HFF-Myc (cell line): Measurements from ENCODE around the gene HMCES.

Experiments used
- DNase-seq: peaks from one replicate; pipeline ENCODE4 v3.0.0-alpha.2; 2011; ENCODE audit warnings: low read depth; ENCODE audit errors: extremely low read depth
- H3K4me3 ChIP-seq: replicated peaks from 2 replicates; pipeline ENCODE4 v1.5.1; 2011; ENCODE audit warnings: low read depth, mild to moderate bottlenecking, control low read depth, low read length
- TF ChIP-seq, protein P1 (sequence below): IDR thresholded peaks from 2 replicates; pipeline ENCODE4 v1.5.1; 2012; ENCODE audit warnings: mild to moderate bottlenecking, low read depth, low read length, control low read depth; ENCODE audit errors: missing control alignments

Gene HMCES

GRCh38 chr3:129246636-129247035, 32.0 kb upstream of the HMCES start:
- TF ChIP-seq, protein P1, sequence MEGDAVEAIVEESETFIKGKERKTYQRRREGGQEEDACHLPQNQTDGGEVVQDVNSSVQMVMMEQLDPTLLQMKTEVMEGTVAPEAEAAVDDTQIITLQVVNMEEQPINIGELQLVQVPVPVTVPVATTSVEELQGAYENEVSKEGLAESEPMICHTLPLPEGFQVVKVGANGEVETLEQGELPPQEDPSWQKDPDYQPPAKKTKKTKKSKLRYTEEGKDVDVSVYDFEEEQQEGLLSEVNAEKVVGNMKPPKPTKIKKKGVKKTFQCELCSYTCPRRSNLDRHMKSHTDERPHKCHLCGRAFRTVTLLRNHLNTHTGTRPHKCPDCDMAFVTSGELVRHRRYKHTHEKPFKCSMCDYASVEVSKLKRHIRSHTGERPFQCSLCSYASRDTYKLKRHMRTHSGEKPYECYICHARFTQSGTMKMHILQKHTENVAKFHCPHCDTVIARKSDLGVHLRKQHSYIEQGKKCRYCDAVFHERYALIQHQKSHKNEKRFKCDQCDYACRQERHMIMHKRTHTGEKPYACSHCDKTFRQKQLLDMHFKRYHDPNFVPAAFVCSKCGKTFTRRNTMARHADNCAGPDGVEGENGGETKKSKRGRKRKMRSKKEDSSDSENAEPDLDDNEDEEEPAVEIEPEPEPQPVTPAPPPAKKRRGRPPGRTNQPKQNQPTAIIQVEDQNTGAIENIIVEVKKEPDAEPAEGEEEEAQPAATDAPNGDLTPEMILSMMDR: no peak
- H3K4me3 ChIP-seq: no peak overlapping the region
- DNase-seq: no peak

- TF ChIP-seq, protein P1: no peak
Observed at GRCh38 chr3:129248286-129248979, 30.2 kb upstream of the HMCES start.

DNA sequence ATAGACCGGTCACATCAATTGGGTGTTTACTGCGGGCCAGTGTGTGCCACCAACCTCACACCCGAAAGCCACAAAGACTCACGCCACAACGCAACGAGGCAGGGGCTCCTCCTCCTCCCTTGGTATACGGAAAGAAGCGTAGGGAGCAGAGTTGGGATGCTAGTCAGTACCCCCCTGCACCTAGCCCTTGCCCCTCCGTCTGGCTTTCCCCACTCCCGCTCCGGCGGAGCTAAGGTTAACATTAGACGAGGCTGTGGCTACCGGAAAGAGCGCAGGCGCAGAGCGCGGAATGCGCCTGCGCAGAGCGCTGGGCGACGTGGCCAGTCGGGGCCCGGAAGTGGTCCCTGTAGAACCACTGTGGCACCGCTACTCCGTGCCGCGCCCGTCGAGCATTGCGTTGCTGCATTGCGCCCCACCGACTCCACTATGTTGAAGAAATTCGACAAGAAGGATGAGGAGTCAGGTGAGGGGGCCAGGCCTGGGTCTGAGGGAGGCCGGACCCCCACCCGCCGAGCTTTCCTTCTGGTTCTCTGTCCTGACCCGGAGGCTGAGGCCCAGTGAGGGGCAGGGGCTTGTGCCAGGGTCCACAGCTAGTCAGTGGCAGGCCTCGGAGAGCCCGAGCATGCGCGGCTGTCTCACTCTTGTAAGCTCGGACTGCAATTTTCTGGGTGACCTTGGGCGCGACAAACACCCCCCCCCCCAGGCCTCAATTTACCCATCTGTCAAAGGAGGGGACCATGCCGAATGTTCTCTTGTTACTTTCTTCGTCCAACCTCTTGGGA, 29.2 kb upstream of the HMCES start, which contains the start of gene COPG1:
Gene COPG1, plus strand, starts transcription at position 323 of the 782 bp plus-strand sequence. Its CDS starts 104 bp downstream, at position 427.
- TF ChIP-seq, protein P1: no peak
- peak within 1 kb of the TSS; percentile 96 for H3K4me3 ChIP-seq
- peak; percentile 58 for DNase-seq

More at GRCh38 chr3:129248286-129248979, 30.2 kb upstream of the HMCES start:
- H3K4me3 ChIP-seq: peak overlapping the region; percentile 96
- DNase-seq: no peak

DNA sequence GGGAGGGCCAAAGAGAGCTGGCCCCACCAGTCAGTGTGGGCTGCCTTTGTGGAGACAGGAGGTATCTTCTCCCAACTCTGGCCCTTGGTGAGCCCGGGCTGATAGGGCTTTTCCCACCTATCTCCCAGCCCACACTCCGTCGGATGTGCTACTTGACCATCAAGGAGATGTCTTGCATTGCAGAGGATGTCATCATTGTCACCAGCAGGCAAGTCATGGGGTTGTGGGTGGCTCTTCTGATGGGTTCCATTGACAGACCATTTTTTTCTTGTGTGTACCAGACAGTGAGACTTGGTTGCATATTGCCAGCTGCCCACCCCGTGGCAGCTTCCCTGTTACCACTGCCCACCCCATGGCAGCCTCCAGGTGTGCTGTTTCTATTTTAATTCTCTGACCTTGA, 25.9 kb upstream of the HMCES start:
- TF ChIP-seq, protein P1: no peak
- DNase-seq: no peak

GRCh38 chr3:129254536-129255230, 24.0 kb upstream of the HMCES start:
- TF ChIP-seq, protein P1: no peak
- no peak for DNase-seq
- no peak overlapping the region for H3K4me3 ChIP-seq

More for the DNA sequence above, 25.9 kb upstream of the HMCES start:
- no peak overlapping the region for H3K4me3 ChIP-seq

DNA sequence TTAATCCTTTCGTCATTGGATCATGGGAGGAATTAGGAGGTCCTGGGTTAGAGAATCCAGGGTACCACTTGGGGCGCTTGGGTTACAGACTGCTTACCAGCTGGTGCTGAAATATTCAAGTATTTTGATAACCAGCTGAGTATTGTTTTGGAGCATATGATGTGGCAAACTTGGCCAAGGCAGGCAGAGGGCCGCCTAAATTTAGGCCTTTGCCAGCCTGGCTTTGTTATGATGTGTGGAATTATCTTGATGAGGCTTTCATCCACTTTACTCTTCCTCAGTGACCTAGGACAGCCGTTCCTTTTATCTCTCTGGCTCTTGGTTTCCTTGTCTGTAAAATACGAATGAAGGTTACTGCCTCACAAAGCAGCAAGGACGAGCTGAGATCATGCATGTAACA, 22.4 kb upstream of the HMCES start:
- H3K4me3 ChIP-seq: no peak overlapping the region
- no peak for DNase-seq
- TF ChIP-seq, protein P1: no peak
